ENCODE measurements around the gene PHF3. TPM values are rescaled to one million over a fixed set of nuclear protein-coding genes. Genes with fewer than 3 reads are reported as not detected.
A peak's percentile ranks its signal among the peaks of the same experiment; 100 is the strongest.

Gene PHF3
- total RNA-seq, 1 experiment from 2014 or later: 21.8 TPM

DNA sequence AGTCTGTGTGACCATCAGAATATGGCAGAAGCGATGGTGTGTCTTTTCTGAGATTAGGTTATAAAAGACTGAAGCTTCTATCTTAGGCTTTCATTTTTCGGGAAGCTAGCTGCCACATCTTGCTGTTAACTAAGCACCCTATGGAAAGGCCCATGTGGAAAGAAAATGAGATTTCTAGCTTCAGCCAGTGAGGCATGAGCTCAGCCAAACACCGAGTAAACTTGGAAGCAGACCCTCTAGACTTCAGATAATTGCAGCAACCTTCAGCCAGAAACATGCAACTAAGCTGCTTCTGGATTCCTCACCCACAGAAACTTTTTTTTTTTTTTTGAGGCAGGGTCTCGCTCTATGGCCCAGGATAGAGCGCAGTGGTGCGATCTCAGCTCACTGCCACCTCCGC is 42.7 kb upstream of the PHF3 start:
- no TSS peak for BruUV-seq (replicated peaks)
- H3K79me2 ChIP-seq (ENCODE audit: low read length): no peaks in the 10 kb centered on the region
- H3K27me3 ChIP-seq (ENCODE audit: low read length): no peaks in the 10 kb centered on the region
- H3K4me3 ChIP-seq (ENCODE audit: low read length): no peak overlapping the region
- intact Hi-C loops (cut with micrococcal nuclease): no loop called here
- no peaks in the 10 kb centered on the region for H3K9me3 ChIP-seq (ENCODE audit: low read length)
- H2AFZ ChIP-seq (ENCODE audit: low read length): no peak overlapping the region
- H3K36me3 ChIP-seq (ENCODE audit: low read depth, low read length): no peaks in the 10 kb centered on the region
- H3F3A ChIP-seq (ENCODE audit: low read length, unreplicated experiment): no peaks in the 10 kb centered on the region
- no peaks in the 10 kb centered on the region for H4K20me1 ChIP-seq (ENCODE audit: low read length)
- CTCF ChIA-PET: interaction anchor here (0.6 kb wide), 1 partner anchor 23 kb away, joined by 4 read pairs; no protein-coding TSS in a partner anchor
- TF ChIP-seq EZH2 (IDR thresholded peaks at IDR 0.05; ENCODE audit: low read length, unreplicated experiment) (no peak), EZH2phosphoT487 (IDR thresholded peaks at IDR 0.05; ENCODE audit: borderline replicate concordance, low read length) (no peak)
- TF ChIP-seq, protein P1, sequence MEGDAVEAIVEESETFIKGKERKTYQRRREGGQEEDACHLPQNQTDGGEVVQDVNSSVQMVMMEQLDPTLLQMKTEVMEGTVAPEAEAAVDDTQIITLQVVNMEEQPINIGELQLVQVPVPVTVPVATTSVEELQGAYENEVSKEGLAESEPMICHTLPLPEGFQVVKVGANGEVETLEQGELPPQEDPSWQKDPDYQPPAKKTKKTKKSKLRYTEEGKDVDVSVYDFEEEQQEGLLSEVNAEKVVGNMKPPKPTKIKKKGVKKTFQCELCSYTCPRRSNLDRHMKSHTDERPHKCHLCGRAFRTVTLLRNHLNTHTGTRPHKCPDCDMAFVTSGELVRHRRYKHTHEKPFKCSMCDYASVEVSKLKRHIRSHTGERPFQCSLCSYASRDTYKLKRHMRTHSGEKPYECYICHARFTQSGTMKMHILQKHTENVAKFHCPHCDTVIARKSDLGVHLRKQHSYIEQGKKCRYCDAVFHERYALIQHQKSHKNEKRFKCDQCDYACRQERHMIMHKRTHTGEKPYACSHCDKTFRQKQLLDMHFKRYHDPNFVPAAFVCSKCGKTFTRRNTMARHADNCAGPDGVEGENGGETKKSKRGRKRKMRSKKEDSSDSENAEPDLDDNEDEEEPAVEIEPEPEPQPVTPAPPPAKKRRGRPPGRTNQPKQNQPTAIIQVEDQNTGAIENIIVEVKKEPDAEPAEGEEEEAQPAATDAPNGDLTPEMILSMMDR (conservative IDR thresholded peaks at IDR 0.05; ENCODE audit: low read depth, low read length): no peak
- no peak overlapping the region for H3K4me2 ChIP-seq (ENCODE audit: low read length)
- DNase-seq (no peak), ATAC-seq (no peak)
- H3K9me2 ChIP-seq (replicated peaks; ENCODE audit: low read length): no peaks in the 10 kb centered on the region
- H3K9ac ChIP-seq (ENCODE audit: low read length): no peak overlapping the region
- POLR2A ChIA-PET (ENCODE audit: unreplicated experiment): no interaction called here
- peaks cover 5% of the 10 kb centered on the region; the same call in 1 of the 2 replicates for H3K4me1 ChIP-seq (ENCODE audit: insufficient read depth, low read length)
- no peak overlapping the region for H3K27ac ChIP-seq (ENCODE audit: low read length)

DNA sequence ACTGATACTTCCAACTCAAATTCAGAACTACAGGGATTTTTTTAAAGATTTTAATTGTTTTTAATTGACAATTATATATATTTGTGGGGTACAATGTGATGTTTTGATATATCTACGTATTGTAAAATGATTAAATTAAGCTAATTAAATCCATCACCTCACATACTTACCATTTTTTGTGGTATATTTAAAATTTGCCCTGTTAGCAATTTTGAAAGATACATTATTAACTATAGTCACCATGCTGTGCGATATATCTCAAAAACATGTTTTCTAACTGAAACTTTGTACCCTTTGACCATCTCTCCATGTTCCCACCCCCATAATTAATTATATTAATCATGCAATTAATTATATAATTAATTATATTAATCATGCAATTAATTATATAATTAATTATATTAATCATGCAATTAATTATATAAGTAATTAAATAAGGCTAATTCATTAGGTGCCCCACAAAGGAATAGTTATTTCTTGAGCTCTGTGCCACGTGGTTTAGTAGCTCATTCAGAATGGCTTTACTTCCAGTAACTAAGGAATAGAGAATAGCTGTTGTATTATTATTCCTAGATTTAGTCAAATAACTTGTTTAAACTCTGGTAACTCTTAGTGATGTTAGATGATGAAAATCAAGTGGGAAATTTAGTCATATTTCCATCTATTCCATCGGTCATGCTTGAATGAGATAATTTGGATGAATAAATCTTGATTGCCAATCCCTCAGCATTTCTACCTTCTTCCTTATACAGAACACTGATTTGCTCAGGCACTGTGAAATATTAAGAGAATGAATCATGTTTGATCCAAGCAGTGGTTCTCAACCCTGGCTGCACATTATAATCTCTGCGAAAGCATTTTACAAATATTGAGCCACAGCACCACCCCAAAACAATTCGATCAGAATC is 38.2 kb upstream of the PHF3 start:
- no peak overlapping the region for H3K9ac ChIP-seq (ENCODE audit: low read length)

More for the DNA sequence above, 38.2 kb upstream of the PHF3 start:
- Histone ChIP-seq H3K36me3 (ENCODE audit: low read depth, low read length) (no peaks in the 10 kb centered on the region), H3K4me2 (ENCODE audit: low read length) (peak overlapping the region; percentile 94), H3K9me3 (ENCODE audit: low read length) (no peaks in the 10 kb centered on the region), H3K4me1 (ENCODE audit: insufficient read depth, low read length) (peaks cover 6% of the 10 kb centered on the region; the same call in 1 of the 2 replicates), H3K4me3 (ENCODE audit: low read length) (peak overlapping the region; percentile 87), H3K9me2 (replicated peaks; ENCODE audit: low read length) (no peaks in the 10 kb centered on the region), H4K20me1 (ENCODE audit: low read length) (no peaks in the 10 kb centered on the region), H3K27ac (ENCODE audit: low read length) (no peak overlapping the region), H2AFZ (ENCODE audit: low read length) (peak overlapping the region; percentile 100), H3K27me3 (ENCODE audit: low read length) (no peaks in the 10 kb centered on the region), H3F3A (ENCODE audit: low read length, unreplicated experiment) (no peaks in the 10 kb centered on the region), H3K79me2 (ENCODE audit: low read length) (no peaks in the 10 kb centered on the region)
- no TSS peak for BruUV-seq (replicated peaks)
- ATAC-seq: peak; percentile 56
- ChIA-PET POLR2A (ENCODE audit: unreplicated experiment) (no interaction called here), CTCF (interaction anchor here (2.1 kb wide), 1 partner anchor 245 kb away, joined by 23 read pairs; no protein-coding TSS in a partner anchor)
- TF ChIP-seq, protein P1 (conservative IDR thresholded peaks at IDR 0.05; ENCODE audit: low read depth, low read length): no peak
- TF ChIP-seq EZH2 (IDR thresholded peaks at IDR 0.05; ENCODE audit: low read length, unreplicated experiment) (no peak), EZH2phosphoT487 (IDR thresholded peaks at IDR 0.05; ENCODE audit: borderline replicate concordance, low read length) (no peak)
- DNase-seq: peak; percentile 8
- intact Hi-C loops (cut with micrococcal nuclease): loop anchor here (1.0 to 2.0 kb wide), 3 partner anchors 167 to 245 kb away; no protein-coding TSS in a partner anchor

All from PC-3 (cell line).